GM12801 (cell line): Measurements from ENCODE around the gene ANO4.

ENCODE experiments used
- TF ChIP-seq, protein P1 (sequence below): IDR thresholded peaks from one replicate; pipeline ENCODE4 v1.5.1; 2011; ENCODE audit warnings: control low read depth; ENCODE audit not compliant: insufficient read length; ENCODE audit errors: extremely low read depth

ANO4 gene

DNA sequence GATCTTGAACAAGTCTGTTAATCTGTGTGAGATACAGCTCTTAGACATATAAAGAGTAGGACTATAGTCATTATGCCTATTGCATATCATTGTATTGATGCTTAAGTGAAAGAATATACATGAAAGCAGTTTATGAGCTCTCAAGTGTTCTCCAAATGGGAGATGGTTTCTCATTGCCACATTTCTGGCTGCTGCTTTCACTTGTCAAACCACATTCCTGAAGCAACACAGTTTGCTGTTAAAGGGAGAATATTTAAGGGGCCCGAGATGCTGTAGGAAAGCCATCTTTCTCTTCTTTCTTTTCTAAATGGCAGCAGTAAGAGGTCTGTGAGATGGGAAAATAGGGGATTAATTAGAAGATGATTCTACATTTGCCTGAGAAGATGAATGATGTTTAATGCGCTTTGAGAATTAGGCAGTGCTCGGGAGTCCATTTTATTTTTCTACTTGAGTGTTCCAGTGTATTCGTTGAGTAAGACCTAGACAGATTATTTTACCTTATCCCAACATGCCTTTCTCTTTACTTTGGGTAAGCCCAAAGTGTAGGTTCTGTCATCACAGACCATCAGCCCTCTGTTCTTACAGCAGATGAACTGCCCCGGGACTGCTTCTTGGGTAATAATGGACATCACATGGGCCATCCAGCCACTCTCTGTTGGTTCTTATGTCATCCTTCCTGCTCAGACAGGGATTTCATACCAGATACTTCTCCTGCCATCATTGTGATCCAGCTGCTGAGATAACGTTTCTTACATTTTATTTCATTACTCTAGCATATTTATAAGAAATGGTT lies 35.6 kb downstream of the ANO4 start:
- TF ChIP-seq, protein P1, sequence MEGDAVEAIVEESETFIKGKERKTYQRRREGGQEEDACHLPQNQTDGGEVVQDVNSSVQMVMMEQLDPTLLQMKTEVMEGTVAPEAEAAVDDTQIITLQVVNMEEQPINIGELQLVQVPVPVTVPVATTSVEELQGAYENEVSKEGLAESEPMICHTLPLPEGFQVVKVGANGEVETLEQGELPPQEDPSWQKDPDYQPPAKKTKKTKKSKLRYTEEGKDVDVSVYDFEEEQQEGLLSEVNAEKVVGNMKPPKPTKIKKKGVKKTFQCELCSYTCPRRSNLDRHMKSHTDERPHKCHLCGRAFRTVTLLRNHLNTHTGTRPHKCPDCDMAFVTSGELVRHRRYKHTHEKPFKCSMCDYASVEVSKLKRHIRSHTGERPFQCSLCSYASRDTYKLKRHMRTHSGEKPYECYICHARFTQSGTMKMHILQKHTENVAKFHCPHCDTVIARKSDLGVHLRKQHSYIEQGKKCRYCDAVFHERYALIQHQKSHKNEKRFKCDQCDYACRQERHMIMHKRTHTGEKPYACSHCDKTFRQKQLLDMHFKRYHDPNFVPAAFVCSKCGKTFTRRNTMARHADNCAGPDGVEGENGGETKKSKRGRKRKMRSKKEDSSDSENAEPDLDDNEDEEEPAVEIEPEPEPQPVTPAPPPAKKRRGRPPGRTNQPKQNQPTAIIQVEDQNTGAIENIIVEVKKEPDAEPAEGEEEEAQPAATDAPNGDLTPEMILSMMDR: no peak

DNA sequence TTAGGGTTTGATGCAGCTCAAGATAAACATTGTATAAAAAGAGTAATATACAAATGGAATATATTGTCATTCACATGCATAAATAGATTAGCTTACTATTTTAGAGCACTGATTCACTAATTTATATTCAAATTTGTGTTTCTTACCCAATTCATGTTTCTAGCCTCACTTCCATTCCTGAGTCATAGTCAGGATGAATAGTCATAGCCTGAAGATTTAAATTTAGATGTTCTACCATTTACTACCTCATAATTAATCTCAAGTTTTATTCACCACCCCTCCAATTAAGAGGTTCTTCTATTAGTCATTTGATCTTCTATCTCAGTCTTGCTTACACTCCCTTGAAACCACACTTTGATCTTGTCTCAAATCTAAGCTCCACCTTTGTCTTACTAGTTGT lies 38.7 kb downstream of the ANO4 start:
- TF ChIP-seq, protein P1: no peak

DNA sequence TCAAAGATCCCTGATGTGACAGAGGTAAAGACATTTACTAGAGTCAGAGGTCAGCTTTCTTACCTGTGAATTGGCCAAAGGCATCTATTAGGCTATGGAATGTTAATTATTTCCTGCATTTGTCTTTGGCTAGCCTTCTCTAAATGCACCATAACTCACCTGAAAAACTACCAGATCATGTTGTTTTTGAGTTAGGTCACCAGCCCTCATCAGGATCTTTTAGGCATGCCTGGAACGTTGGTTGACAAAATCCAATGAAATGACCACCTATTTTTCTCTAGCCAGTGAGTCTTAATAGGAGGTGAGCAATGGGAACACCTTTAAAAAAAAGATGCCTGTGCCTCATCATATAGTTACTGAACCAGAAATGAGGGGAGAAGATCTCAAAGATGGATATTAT lies 46.2 kb downstream of the ANO4 start:
- TF ChIP-seq, protein P1: no peak

DNA sequence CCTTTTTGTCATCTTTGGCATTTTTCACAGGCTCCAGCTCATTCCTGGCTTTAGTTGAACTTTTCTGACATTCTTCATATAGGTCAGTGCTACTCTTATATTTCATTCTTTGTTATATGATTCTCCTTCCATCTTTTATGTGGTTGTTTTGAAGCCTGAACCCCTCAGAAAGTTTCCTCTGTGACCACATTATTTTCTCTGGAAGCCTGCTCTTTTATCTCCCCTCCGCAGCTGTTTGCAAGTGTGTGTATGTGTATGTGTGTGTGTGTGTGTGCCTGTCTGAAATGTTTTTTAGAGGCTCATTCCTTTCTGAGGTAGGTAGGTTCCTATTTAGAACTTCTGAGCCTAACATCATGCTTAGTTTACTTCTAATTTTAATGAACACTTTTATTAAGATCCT lies 47.6 kb downstream of the ANO4 start:
- TF ChIP-seq, protein P1: no peak

DNA sequence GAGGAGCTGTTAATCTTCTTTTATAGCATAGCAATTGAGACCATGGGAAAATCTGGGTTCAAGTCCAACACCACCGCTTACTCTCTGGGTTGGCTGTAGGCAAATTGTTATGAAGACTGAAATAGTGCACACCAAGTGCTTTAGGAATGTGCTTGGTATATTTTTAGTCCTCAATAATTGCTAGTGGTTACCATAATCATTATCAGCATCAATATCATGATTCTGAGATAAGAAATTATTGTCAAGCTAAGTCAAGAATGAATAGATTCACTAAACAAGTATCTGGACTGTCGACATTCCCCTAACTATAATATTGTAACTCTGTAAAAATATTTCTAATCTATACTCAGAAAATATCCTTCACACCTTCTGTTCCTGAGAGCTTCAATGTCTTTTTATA lies 48.5 kb downstream of the ANO4 start:
- TF ChIP-seq, protein P1: no peak

DNA sequence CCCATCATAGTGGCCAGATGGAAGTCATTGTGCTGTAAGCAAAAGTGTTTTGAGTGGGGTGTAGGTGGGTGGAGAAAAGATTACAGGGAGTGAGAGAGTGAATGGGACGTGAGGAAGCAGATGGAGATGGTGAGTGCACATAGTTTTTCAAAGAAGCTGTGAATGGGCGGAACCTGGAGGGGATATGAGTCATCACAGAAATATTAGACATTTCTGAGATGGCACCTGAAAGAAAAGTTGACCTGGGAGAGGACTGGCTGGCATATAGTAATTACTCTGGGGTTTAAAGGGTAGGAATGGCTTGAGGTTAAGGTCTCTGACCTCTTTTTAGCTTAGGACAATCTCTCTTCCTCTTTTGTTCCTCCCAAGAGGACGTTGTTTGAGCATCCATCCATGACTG lies 50.5 kb downstream of the ANO4 start:
- TF ChIP-seq, protein P1: no peak

DNA sequence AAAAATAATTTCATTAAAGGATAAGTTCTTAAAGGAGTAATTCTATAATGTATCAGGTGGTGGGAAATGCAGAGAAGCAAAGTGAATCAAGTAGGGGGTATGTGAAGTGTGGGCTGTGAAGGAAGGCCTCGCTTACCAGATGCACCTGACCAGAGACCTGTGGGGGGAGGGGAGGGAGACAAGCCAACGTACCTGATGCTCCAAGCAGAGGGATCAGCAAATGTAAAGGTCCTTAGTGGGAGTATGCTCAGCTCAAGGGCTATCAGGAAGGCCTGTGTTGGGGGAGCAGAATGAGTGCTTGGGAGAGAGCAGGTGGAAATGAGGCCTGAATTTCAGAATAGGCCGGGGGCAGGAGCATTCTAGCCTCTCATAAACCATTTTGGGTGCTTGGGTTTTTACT lies 57.1 kb downstream of the ANO4 start:
- TF ChIP-seq, protein P1: no peak
